CD4-positive, alpha-beta memory T cell (primary cell): Measurements from ENCODE around the gene CEP152. TPM values are rescaled to one million over a fixed set of nuclear protein-coding genes. Genes with fewer than 3 reads are reported as not detected.

Experiments
- CTCF ChIA-PET: fragments of 350-600 bp; sonication (Branson Sonifier 250); formaldehyde crosslinking; loops from one replicate; lab custom pipeline; 2021; ENCODE audit warnings: inconsistent platforms; ENCODE audit not compliant: partially characterized antibody; lab: Charles Lee
- POLR2A ChIA-PET: fragments of 350-600 bp; sonication (Branson Sonifier 250); formaldehyde crosslinking; loops from one replicate; lab custom pipeline; 2021; ENCODE audit not compliant: partially characterized antibody; lab: Charles Lee
- DNase-seq, 5 donors: peaks; one replicate each; pipeline versions ENCODE4 v3.0.0 to v3.0.0-alpha.2; 2020 to 2022; ENCODE audit warnings: mixed read lengths in 1 of 5
- H3K27ac ChIP-seq: one replicate; pipeline ENCODE4 v1.7.0; 2013; ENCODE audit warnings: low read depth, low read length
- H3K27me3 ChIP-seq: 2 replicates; pipeline ENCODE4 v1.7.0; 2013; ENCODE audit warnings: mild to moderate bottlenecking, low read length, moderate library complexity; ENCODE audit not compliant: insufficient read depth
- H3K36me3 ChIP-seq: 2 replicates; pipeline ENCODE4 v1.7.0; 2013; ENCODE audit warnings: mild to moderate bottlenecking, low read length, moderate library complexity; ENCODE audit not compliant: insufficient read depth
- H3K4me1 ChIP-seq: 2 replicates; pipeline ENCODE4 v1.7.0; 2013; ENCODE audit warnings: mild to moderate bottlenecking, low read length, moderate library complexity; ENCODE audit not compliant: insufficient read depth
- H3K4me3 ChIP-seq, 2 donors: one replicate each; pipeline ENCODE4 v1.7.0; 2013; ENCODE audit warnings: low read length in 2 of 2, mild to moderate bottlenecking in 1 of 2
- H3K9me3 ChIP-seq, 2 donors: one replicate each; pipeline ENCODE4 v1.7.0; 2013; ENCODE audit warnings: low read length in 2 of 2, control low read depth in 1 of 2; ENCODE audit not compliant: control insufficient read depth in 1 of 2
- H3K27ac Mint-ChIP-seq, 7 donors: one replicate each; pipeline ENCODE4 v1.8.0; 2020 to 2021; ENCODE audit warnings: mixed read lengths in 7 of 7, mild to moderate bottlenecking in 6 of 7, inconsistent platforms in 3 of 7, moderate library complexity in 3 of 7
- H3K27me3 Mint-ChIP-seq, 2 donors: one replicate each; pipeline ENCODE4 v1.8.0; 2020 to 2021; ENCODE audit warnings: mixed read lengths in 2 of 2
- H3K36me3 Mint-ChIP-seq, 2 donors: one replicate each; pipeline ENCODE4 v1.8.0; 2020 to 2021; ENCODE audit warnings: mixed read lengths in 2 of 2, inconsistent platforms in 1 of 2, mild to moderate bottlenecking in 1 of 2
- H3K4me1 Mint-ChIP-seq, 4 donors: one replicate each; pipeline ENCODE4 v1.8.0; 2020 to 2021; ENCODE audit warnings: mixed read lengths in 4 of 4, mild to moderate bottlenecking in 1 of 4
- H3K4me3 Mint-ChIP-seq, 8 donors: one replicate each; pipeline ENCODE4 v1.8.0; 2020 to 2021; ENCODE audit warnings: mixed read lengths in 8 of 8, mild to moderate bottlenecking in 7 of 8, moderate library complexity in 6 of 8, inconsistent platforms in 3 of 8
- H3K9me3 Mint-ChIP-seq, 8 donors: one replicate each; pipeline ENCODE4 v1.8.0; 2020 to 2021; ENCODE audit warnings: mixed read lengths in 8 of 8, mild to moderate bottlenecking in 5 of 8, inconsistent platforms in 3 of 8, moderate library complexity in 1 of 8
- intact Hi-C: fragments of 100-400 bp; cut with micrococcal nuclease; formaldehyde crosslinking; loops from one replicate; pipeline ENCODE4 v1.15.1; 2023
- polyA plus RNA-seq, 2 donors: library from polyadenylated mRNA; unstranded; fragments of 300-500 nt; fragmentation: Illumina TruSeq; gene quantifications; one replicate each; pipeline ENCODE4 v1.2.3, GENCODE V29; 2021
- total RNA-seq, 2 experiments: library from RNA; stranded (reverse); gene quantifications; one replicate each; pipeline ENCODE4 v1.2.3, GENCODE V29; 2021

Gene CEP152
- total and polyA plus RNA-seq, 4 experiments from 2014 or later = 3.0 to 15.3 (median 11.3) TPM

DNA sequence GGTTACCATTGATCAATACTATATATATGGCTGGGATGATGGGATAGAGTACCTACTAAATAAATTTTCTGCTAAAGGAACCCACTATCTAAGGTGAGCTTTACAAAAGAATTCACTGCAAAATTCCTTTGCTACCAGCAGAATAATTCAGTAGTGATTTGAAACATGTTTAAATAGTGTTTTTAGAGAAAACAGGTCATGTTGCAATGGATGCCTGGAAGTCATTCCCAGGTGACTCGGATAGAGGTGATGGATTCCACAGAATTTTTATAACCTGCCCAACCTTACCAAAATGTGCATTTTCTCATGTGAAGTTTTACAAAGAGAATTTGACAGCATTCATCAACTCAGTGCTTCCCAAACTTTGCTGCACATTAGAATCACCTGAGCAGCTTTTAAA lies 53.2 kb downstream of the CEP152 start:
- ChIA-PET CTCF (no interaction called here), POLR2A (no interaction called here)
- H3K27me3 ChIP-seq = no peaks in the 10 kb centered on the region
- no peaks in the 10 kb centered on the region for H3K4me1 ChIP-seq
- H3K27ac Mint-ChIP-seq = no peak overlapping the region
- no peaks in the 10 kb centered on the region for H3K36me3 ChIP-seq
- peaks cover 41 to 46% of the 10 kb centered on the region in 2 donors for H3K36me3 Mint-ChIP-seq
- H3K9me3 ChIP-seq = no peaks in the 10 kb centered on the region
- H3K27me3 Mint-ChIP-seq = no peaks in the 10 kb centered on the region
- no peak overlapping the region for H3K4me3 ChIP-seq
- intact Hi-C loops = no loop called here
- no peak overlapping the region for H3K27ac ChIP-seq
- H3K4me1 Mint-ChIP-seq = no peaks in the 10 kb centered on the region
- H3K4me3 Mint-ChIP-seq = no peak overlapping the region
- no peaks in the 10 kb centered on the region for H3K9me3 Mint-ChIP-seq
- no peak for DNase-seq

DNA sequence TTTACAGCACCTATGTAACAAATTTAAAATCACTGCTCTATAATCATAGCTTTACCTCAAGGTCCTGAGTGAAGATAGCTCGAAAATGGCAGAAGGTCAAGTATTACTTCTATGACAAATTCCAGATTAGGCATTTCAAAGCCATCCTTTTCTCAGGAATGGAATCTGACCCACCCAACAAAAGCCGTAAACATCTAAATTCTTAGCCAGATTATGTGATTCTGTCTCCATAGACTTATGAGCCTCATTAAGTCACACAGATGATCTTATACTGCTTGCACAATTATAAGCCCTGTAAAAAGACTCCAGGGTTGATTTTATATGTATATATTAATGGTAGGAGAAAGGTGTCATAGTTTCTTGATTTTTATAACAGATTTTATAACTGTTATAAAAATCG lies 56.9 kb downstream of the CEP152 start:
- Histone ChIP-seq H3K4me3 (no peak overlapping the region), H3K27ac (no peak overlapping the region), H3K9me3 (no peaks in the 10 kb centered on the region), H3K4me1 (no peaks in the 10 kb centered on the region), H3K36me3 (no peaks in the 10 kb centered on the region), H3K27me3 (no peaks in the 10 kb centered on the region)
- peaks cover 44 to 52% of the 10 kb centered on the region in 2 donors for H3K36me3 Mint-ChIP-seq
- CTCF ChIA-PET = no interaction called here
- no peaks in the 10 kb centered on the region for H3K9me3 Mint-ChIP-seq
- H3K27ac Mint-ChIP-seq = no peak overlapping the region
- POLR2A ChIA-PET = no interaction called here
- no peaks in the 10 kb centered on the region for H3K27me3 Mint-ChIP-seq
- intact Hi-C loops = no loop called here
- no peak for DNase-seq
- H3K4me3 Mint-ChIP-seq = no peak overlapping the region
- no peaks in the 10 kb centered on the region for H3K4me1 Mint-ChIP-seq

DNA sequence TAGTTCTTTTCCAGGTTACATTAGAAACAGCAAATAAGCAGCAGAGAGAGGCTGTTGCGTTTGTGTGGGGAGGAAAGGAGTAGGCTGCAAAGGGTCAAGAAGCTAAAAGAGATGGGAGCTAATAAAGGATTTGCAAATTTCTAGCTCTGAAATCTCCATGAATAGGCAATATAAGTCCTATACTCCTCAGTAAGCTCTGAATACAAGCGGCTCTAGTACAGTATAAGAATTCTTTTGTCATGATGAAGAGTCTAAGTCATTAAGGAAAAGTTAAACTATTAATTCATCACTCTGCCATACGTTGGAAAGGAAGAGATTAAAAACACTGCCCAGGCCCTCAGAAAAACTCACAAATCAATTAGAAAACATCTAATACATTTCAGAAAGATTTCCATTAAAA lies 59.3 kb downstream of the CEP152 start:
- intact Hi-C loops = no loop called here
- no peaks in the 10 kb centered on the region for H3K4me1 Mint-ChIP-seq
- CTCF ChIA-PET = no interaction called here
- Histone ChIP-seq H3K4me3 (no peak overlapping the region), H3K27me3 (no peaks in the 10 kb centered on the region), H3K4me1 (no peaks in the 10 kb centered on the region), H3K36me3 (no peaks in the 10 kb centered on the region), H3K27ac (no peak overlapping the region), H3K9me3 (no peaks in the 10 kb centered on the region)
- no peak overlapping the region for H3K27ac Mint-ChIP-seq
- POLR2A ChIA-PET = no interaction called here
- no peak for DNase-seq
- H3K4me3 Mint-ChIP-seq = no peak overlapping the region
- H3K9me3 Mint-ChIP-seq = no peaks in the 10 kb centered on the region
- no peaks in the 10 kb centered on the region for H3K27me3 Mint-ChIP-seq
- peaks cover 45 to 62% of the 10 kb centered on the region in 2 donors for H3K36me3 Mint-ChIP-seq

DNA sequence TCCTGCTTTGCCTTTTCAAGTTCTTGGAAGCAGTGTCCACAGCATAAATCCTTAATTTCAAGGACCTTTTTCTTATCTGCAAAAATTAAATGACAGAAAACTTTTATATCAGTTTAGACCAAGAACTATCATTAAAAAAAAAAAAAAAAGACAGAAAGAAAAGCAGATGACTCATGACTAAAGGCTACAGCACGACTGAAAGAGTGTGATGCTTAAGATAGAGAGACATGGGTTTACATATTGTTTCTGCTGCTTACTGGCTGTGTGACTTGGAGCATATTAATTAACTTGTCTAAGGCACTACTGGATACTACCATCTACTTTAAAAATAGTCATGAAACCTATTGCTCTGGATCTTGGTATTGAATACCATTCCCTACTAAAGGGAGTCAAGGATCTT lies 62.3 kb downstream of the CEP152 start:
- Histone ChIP-seq H3K27me3 (no peaks in the 10 kb centered on the region), H3K4me3 (no peak overlapping the region), H3K27ac (no peak overlapping the region), H3K9me3 (no peaks in the 10 kb centered on the region), H3K36me3 (no peaks in the 10 kb centered on the region), H3K4me1 (no peaks in the 10 kb centered on the region)
- DNase-seq = no peak
- no peaks in the 10 kb centered on the region for H3K27me3 Mint-ChIP-seq
- no peaks in the 10 kb centered on the region for H3K9me3 Mint-ChIP-seq
- H3K4me3 Mint-ChIP-seq = no peak overlapping the region
- H3K4me1 Mint-ChIP-seq = no peaks in the 10 kb centered on the region
- intact Hi-C loops = no loop called here
- peaks cover 49 to 66% of the 10 kb centered on the region in 2 donors for H3K36me3 Mint-ChIP-seq
- CTCF ChIA-PET = no interaction called here
- POLR2A ChIA-PET = no interaction called here
- H3K27ac Mint-ChIP-seq = no peak overlapping the region

DNA sequence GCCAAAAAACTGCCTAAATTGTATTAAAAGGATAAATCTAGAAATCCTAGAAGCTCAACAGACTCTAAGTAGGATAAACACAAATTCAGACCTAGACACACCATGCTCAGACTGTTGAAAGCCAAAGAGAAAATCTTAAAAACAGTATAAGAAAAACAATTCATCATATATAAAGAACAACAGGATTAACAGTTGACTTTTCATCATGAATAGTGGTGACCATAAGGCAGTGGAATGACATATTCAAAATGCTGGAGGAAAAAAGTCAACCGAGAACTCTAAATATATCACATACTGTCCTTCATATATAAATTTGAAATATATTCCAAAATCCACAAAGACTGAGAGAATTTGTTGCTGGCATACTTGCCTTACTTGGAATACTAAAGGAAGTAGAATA lies 77.3 kb downstream of the CEP152 start:
- CTCF ChIA-PET = no interaction called here
- Histone ChIP-seq H3K4me1 (no peaks in the 10 kb centered on the region), H3K4me3 (no peak overlapping the region), H3K36me3 (no peaks in the 10 kb centered on the region), H3K27me3 (no peaks in the 10 kb centered on the region), H3K27ac (no peak overlapping the region), H3K9me3 (no peaks in the 10 kb centered on the region)
- POLR2A ChIA-PET = no interaction called here
- Mint-ChIP-seq H3K27me3 (no peaks in the 10 kb centered on the region), H3K4me3 (no peak overlapping the region), H3K36me3 (peaks cover 60 to 79% of the 10 kb centered on the region in 2 donors), H3K9me3 (peaks cover 2 to 42% (median 16%) of the 10 kb centered on the region in 8 donors), H3K27ac (no peak overlapping the region), H3K4me1 (no peaks in the 10 kb centered on the region)
- intact Hi-C loops = no loop called here
- no peak for DNase-seq

DNA sequence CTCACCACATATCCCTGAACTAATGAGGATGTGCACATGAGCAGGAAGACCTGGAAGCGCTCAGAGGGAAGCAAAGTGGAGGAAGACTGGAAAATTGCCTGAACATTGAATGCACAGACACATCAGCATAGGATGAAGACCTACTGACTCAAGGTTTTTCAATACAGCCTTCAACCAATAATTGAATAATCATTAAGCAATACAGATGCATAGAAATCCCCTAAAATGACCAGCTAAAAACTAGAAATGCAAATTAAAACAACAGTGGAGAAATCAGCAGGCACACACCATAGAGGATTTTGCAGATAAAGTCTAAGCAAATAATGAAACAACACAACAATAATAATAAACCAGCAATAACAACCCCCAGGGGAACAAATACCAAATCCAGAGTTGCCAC lies 80.4 kb downstream of the CEP152 start:
- Histone ChIP-seq H3K36me3 (no peaks in the 10 kb centered on the region), H3K27ac (no peak overlapping the region), H3K27me3 (no peaks in the 10 kb centered on the region), H3K9me3 (no peaks in the 10 kb centered on the region), H3K4me1 (no peaks in the 10 kb centered on the region), H3K4me3 (no peak overlapping the region)
- Mint-ChIP-seq H3K27me3 (no peaks in the 10 kb centered on the region), H3K36me3 (peaks cover 54 to 69% of the 10 kb centered on the region in 2 donors), H3K4me3 (no peak overlapping the region), H3K9me3 (peaks cover 0 to 33% (median 13%) of the 10 kb centered on the region in 8 donors), H3K4me1 (no peaks in the 10 kb centered on the region), H3K27ac (no peak overlapping the region)
- intact Hi-C loops = no loop called here
- ChIA-PET CTCF (no interaction called here), POLR2A (no interaction called here)
- DNase-seq = no peak

DNA sequence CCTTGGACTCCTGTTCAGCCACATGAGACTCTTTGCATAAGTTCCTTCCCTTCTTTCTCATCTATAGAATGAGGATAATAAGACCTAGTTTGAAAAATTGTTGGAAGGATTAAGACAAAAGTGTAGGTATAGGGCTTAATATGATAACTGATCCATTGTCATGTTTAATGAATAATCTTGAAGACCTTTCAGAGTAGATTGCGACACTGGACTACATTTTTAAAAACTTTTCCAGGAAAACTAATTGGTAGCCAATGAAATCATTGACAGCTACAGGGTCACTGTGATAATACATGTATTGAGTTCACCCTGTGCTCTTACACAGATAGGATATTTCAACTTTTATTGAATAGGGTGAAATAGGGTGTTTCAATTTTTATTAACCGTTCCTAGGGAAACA lies 86.9 kb downstream of the CEP152 start:
- H3K27ac Mint-ChIP-seq = no peak overlapping the region
- Histone ChIP-seq H3K4me3 (no peak overlapping the region), H3K27ac (no peak overlapping the region), H3K4me1 (no peaks in the 10 kb centered on the region), H3K27me3 (no peaks in the 10 kb centered on the region), H3K9me3 (no peaks in the 10 kb centered on the region), H3K36me3 (no peaks in the 10 kb centered on the region)
- peaks cover 22 to 24% of the 10 kb centered on the region in 2 donors for H3K36me3 Mint-ChIP-seq
- ChIA-PET CTCF (no interaction called here), POLR2A (no interaction called here)
- no peaks in the 10 kb centered on the region for H3K4me1 Mint-ChIP-seq
- H3K4me3 Mint-ChIP-seq = no peak overlapping the region
- intact Hi-C loops = no loop called here
- H3K9me3 Mint-ChIP-seq = peaks cover 0 to 4% (median 0%) of the 10 kb centered on the region in 8 donors
- no peak for DNase-seq
- H3K27me3 Mint-ChIP-seq = no peaks in the 10 kb centered on the region
